ENCODE results near the gene CPT2. TPM values are rescaled to one million over a fixed set of nuclear protein-coding genes. Genes with fewer than 3 reads are reported as not detected.
A peak's percentile ranks its signal among the peaks of the same experiment; 100 is the strongest.

CPT2 gene
- total and polyA plus RNA-seq, 9 of the 15 experiments (the other 6 are each of a cell fraction or from before 2014, with no cell fraction given): 7.6 to 25.1 (median 16.8) TPM

DNA sequence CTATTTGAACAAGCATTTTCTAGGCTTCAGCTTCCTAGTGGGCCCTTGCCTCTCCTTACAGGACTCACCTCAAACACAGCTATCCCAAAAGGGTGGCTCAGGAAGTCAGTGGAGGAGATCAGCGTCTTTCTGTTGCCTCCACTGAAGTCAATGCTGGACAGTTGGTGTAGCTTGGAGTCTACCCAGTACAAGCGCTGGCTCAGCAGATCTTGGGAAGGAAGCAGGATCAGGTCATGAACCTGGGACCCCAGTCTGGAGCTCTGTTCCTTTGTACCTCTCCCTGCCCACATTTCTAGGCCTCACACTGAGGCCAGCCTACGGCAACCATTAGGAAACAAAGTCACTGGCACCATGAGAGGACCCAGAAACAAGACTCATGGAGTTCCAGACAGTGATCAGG is 65.4 kb downstream of the CPT2 start:
- Histone ChIP-seq H2AFZ (ENCODE audit: low read depth, low read length) (no peak overlapping the region), H4K20me1 (replicated peaks; ENCODE audit: control insufficient read depth, insufficient read depth, low read length) (no peaks in the 10 kb centered on the region), H3K4me1 (replicated peaks in 1 of 2; ENCODE audit: control insufficient read depth in 2 of 2, insufficient read depth in 2 of 2, low read length in 2 of 2) (no peaks in the 10 kb centered on the region), H3K9me3 (replicated peaks; ENCODE audit: control insufficient read depth, insufficient read depth, low read depth, low read length) (no peaks in the 10 kb centered on the region), H3K27me3 (ENCODE audit: control insufficient read depth in 2 of 2, insufficient read depth in 2 of 2, low read length in 2 of 2) (no peaks in the 10 kb centered on the region), H3K4me3 (no peak overlapping the region), H3K36me3 (ENCODE audit: control insufficient read depth, insufficient read depth, low read length) (peaks cover 100% of the 10 kb centered on the region), H3K9ac (ENCODE audit: insufficient read depth in 1 of 2, low read depth in 2 of 2, low read length in 2 of 2) (no peak overlapping the region), H3K4me2 (ENCODE audit: insufficient read depth, low read length) (no peak overlapping the region), H3K9me1 (ENCODE audit: control insufficient read depth, insufficient read depth, low read length) (no peaks in the 10 kb centered on the region), H3K27ac (ENCODE audit: extremely low read depth, low read depth, low read length) (no peak overlapping the region), H3K79me2 (ENCODE audit: control insufficient read depth, insufficient read depth, low read length) (no peaks in the 10 kb centered on the region)
- ATAC-seq (no peak), FAIRE-seq (no peak), DNase-seq (ENCODE audit: extremely low read depth in 1 of 4, low spot score in 3 of 4) (no peak)
- POLR2A ChIA-PET: interaction anchor here (0.6 to 1.0 kb wide), 2 partner anchors 12 to 1433 kb away, joined by 3 read pairs; no protein-coding TSS in a partner anchor
- BruUV-seq (replicated peaks): no TSS peak
- intact Hi-C loops (cut with micrococcal nuclease): no loop called here
- WGBS (ENCODE audit: insufficient coverage, low coverage, missing lambda C conversion rate): 97% methylated on average over 3 of the region's 3 CpGs
- TF ChIP-seq HDGF (IDR thresholded peaks at IDR 0.05) (no peak), DIDO1 (tag; IDR thresholded peaks at IDR 0.05; ENCODE audit: low read depth) (no peak), SMAD3 (CRISPR knock-in tag; conservative IDR thresholded peaks at IDR 0.05) (no peak), SAFB (IDR thresholded peaks at IDR 0.05; ENCODE audit: borderline replicate concordance, low read depth, low read length) (no peak), MAFG (tag; conservative IDR thresholded peaks at IDR 0.05) (peak; percentile 53), SAFB2 (IDR thresholded peaks at IDR 0.05; ENCODE audit: borderline replicate concordance, low read depth, low read length, severe bottlenecking) (no peak), ZNF316 (IDR thresholded peaks at IDR 0.05) (peak; percentile 51), ZNF165 (CRISPR knock-in tag; IDR thresholded peaks at IDR 0.05; ENCODE audit: borderline replicate concordance) (no peak), ZNF23 (CRISPR knock-in tag; IDR thresholded peaks at IDR 0.05) (no peak), C11orf30 (IDR thresholded peaks at IDR 0.05; ENCODE audit: low read depth) (peak; percentile 47; the same call in 1 of the 2 replicates), LCOR (CRISPR knock-in tag; IDR thresholded peaks at IDR 0.05) (no peak), HNRNPK (IDR thresholded peaks at IDR 0.05; ENCODE audit: low read depth, low read length, poor library complexity, severe bottlenecking) (no peak), CHD2 (IDR thresholded peaks at IDR 0.05; ENCODE audit: low read depth, low read length) (no peak), MAZ (CRISPR knock-in tag; conservative IDR thresholded peaks at IDR 0.05 in 1 of 2, IDR thresholded peaks at IDR 0.05 in 1 of 2) (no peak), ZNF766 (CRISPR knock-in tag; conservative IDR thresholded peaks at IDR 0.05) (no peak), HDAC1 (IDR thresholded peaks at IDR 0.05) (no peak), SNRNP70 (optimal IDR thresholded peaks at IDR 0.05; ENCODE audit: low read depth, low read length) (no peak), SMARCA5 (IDR thresholded peaks at IDR 0.05) (no peak)
- TF ChIP-seq, protein P1, sequence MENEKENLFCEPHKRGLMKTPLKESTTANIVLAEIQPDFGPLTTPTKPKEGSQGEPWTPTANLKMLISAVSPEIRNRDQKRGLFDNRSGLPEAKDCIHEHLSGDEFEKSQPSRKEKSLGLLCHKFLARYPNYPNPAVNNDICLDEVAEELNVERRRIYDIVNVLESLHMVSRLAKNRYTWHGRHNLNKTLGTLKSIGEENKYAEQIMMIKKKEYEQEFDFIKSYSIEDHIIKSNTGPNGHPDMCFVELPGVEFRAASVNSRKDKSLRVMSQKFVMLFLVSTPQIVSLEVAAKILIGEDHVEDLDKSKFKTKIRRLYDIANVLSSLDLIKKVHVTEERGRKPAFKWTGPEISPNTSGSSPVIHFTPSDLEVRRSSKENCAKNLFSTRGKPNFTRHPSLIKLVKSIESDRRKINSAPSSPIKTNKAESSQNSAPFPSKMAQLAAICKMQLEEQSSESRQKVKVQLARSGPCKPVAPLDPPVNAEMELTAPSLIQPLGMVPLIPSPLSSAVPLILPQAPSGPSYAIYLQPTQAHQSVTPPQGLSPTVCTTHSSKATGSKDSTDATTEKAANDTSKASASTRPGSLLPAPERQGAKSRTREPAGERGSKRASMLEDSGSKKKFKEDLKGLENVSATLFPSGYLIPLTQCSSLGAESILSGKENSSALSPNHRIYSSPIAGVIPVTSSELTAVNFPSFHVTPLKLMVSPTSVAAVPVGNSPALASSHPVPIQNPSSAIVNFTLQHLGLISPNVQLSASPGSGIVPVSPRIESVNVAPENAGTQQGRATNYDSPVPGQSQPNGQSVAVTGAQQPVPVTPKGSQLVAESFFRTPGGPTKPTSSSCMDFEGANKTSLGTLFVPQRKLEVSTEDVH (IDR thresholded peaks at IDR 0.05; ENCODE audit: low read depth, partially characterized antibody): no peak
- TF ChIP-seq, protein P2, sequence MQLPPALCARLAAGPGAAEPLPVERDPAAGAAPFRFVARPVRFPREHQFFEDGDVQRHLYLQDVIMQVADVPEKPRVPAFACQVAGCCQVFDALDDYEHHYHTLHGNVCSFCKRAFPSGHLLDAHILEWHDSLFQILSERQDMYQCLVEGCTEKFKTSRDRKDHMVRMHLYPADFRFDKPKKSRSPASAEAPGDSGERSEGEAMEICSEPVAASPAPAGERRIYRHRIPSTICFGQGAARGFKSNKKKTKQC (CRISPR knock-in tag; IDR thresholded peaks at IDR 0.05): no peak
- TF ChIP-seq, protein P3, sequence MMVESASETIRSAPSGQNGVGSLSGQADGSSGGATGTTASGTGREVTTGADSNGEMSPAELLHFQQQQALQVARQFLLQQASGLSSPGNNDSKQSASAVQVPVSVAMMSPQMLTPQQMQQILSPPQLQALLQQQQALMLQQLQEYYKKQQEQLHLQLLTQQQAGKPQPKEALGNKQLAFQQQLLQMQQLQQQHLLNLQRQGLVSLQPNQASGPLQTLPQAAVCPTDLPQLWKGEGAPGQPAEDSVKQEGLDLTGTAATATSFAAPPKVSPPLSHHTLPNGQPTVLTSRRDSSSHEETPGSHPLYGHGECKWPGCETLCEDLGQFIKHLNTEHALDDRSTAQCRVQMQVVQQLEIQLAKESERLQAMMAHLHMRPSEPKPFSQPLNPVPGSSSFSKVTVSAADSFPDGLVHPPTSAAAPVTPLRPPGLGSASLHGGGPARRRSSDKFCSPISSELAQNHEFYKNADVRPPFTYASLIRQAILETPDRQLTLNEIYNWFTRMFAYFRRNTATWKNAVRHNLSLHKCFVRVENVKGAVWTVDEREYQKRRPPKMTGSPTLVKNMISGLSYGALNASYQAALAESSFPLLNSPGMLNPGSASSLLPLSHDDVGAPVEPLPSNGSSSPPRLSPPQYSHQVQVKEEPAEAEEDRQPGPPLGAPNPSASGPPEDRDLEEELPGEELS (CRISPR knock-in tag; IDR thresholded peaks at IDR 0.05; ENCODE audit: borderline replicate concordance): no peak
- in situ Hi-C loops (cut with MboI): no loop called here
- CTCF ChIA-PET (ENCODE audit: low intra/inter-chr PET ratio): no interaction called here
